HepG2 (cell line): ENCODE data around the gene C19orf18. TPM values are rescaled to one million over a fixed set of nuclear protein-coding genes. Genes with fewer than 3 reads are reported as not detected.
A peak's percentile ranks its signal among the peaks of the same experiment; 100 is the strongest.

ENCODE experiments used
- FOXP1 ChIP-seq, 2 experiments: fragments of 450-650 bp in 1 of 2; IDR thresholded peaks; 2 replicates each; pipeline ENCODE4 v1.6.1; 2017 to 2018; ENCODE audit warnings: antibody characterized with exemption in 1 of 2
- IRX3 ChIP-seq: sonication (generic); formaldehyde crosslinking; IDR thresholded peaks from 2 replicates; pipeline ENCODE4 v1.8.1; 2023; ENCODE audit warnings: mild to moderate bottlenecking, low read depth, missing genetic modification reagents, borderline replicate concordance
- NFKB2 ChIP-seq: sonication (generic); formaldehyde crosslinking; IDR thresholded peaks from 2 replicates; pipeline ENCODE4 v1.4.0; 2020; ENCODE audit warnings: missing genetic modification reagents, borderline replicate concordance
- NR2F6 ChIP-seq, 2 experiments: IDR thresholded peaks; 2 replicates each; pipeline ENCODE4 v1.6.1; 2016; ENCODE audit warnings: antibody characterized with exemption in 1 of 2, mild to moderate bottlenecking in 1 of 2
- PAX8 ChIP-seq: sonication (generic); formaldehyde crosslinking; IDR thresholded peaks from 2 replicates; pipeline ENCODE4 v1.8.0; 2022; ENCODE audit warnings: mild to moderate bottlenecking, missing genetic modification reagents, borderline replicate concordance
- PLRG1 ChIP-seq: fragments of 450-650 bp; conservative IDR thresholded peaks from 2 replicates; pipeline ENCODE4 v1.6.1; 2016
- RXRA ChIP-seq: sonication (generic); formaldehyde crosslinking; IDR thresholded peaks from 2 replicates; pipeline ENCODE4 v1.5.1; 2020; ENCODE audit warnings: missing genetic modification reagents
- SP1 ChIP-seq, 2 experiments: fragments of 450-650 bp in 1 of 2; sonication (generic) in 1 of 2; formaldehyde crosslinking in 1 of 2; IDR thresholded peaks; 2 replicates each; pipeline versions ENCODE4 v1.4.0 to v1.6.1; 2016 to 2020; ENCODE audit warnings: missing genetic modification reagents in 1 of 2
- TSC22D2 ChIP-seq: sonication (generic); formaldehyde crosslinking; IDR thresholded peaks from 2 replicates; pipeline ENCODE4 v1.5.1; 2020; ENCODE audit warnings: missing genetic modification reagents, mild to moderate bottlenecking, borderline replicate concordance
- ZFP37 ChIP-seq: sonication (generic); formaldehyde crosslinking; IDR thresholded peaks from 2 replicates; pipeline ENCODE4 v1.4.0; 2020; ENCODE audit warnings: missing genetic modification reagents, borderline replicate concordance
- ZFYVE20 ChIP-seq: sonication (generic); formaldehyde crosslinking; IDR thresholded peaks from 2 replicates; pipeline ENCODE4 v1.8.0; 2023; ENCODE audit warnings: low read depth, mild to moderate bottlenecking, moderate library complexity, missing genetic modification reagents, borderline replicate concordance
- ZMYM3 ChIP-seq: sonication (generic); formaldehyde crosslinking; IDR thresholded peaks from 2 replicates; pipeline ENCODE4 v1.5.1; 2020; ENCODE audit warnings: mild to moderate bottlenecking, missing genetic modification reagents
- ZNF17 ChIP-seq: sonication (generic); formaldehyde crosslinking; IDR thresholded peaks from 2 replicates; pipeline ENCODE4 v1.5.0; 2020; ENCODE audit warnings: mild to moderate bottlenecking, missing genetic modification reagents
- ZNF44 ChIP-seq: sonication (generic); formaldehyde crosslinking; IDR thresholded peaks from 2 replicates; pipeline ENCODE4 v1.5.1; 2020; ENCODE audit warnings: mild to moderate bottlenecking, missing genetic modification reagents
- ZNF496 ChIP-seq: sonication (generic); formaldehyde crosslinking; IDR thresholded peaks from 2 replicates; pipeline ENCODE4 v1.8.1; 2023; ENCODE audit warnings: mild to moderate bottlenecking, moderate library complexity, missing genetic modification reagents; ENCODE audit not compliant: insufficient replicate concordance
- ZNF746 ChIP-seq: sonication (generic); formaldehyde crosslinking; IDR thresholded peaks from 2 replicates; pipeline ENCODE4 v1.8.0; 2022; ENCODE audit warnings: mild to moderate bottlenecking, missing genetic modification reagents
- ZNF883 ChIP-seq: sonication (generic); formaldehyde crosslinking; IDR thresholded peaks from 2 replicates; pipeline ENCODE4 v1.5.1; 2020; ENCODE audit warnings: mild to moderate bottlenecking, missing genetic modification reagents; ENCODE audit errors: not compliant biosample characterization
- polyA plus RNA-seq, 8 experiments: library from polyadenylated mRNA; depleted of rRNA in 3 of 8; stranded (reverse) in 7 of 8; unstranded in 1 of 8; fragments of >200 nt; fragmentation: Illumina TruSeq in 4 of 8; extraction: Trizol in 4 of 8; gene quantifications; 2 replicates each; pipeline versions ENCODE4 v1.2.1 to v1.2.3, GENCODE V29; 2011 to 2016; ENCODE audit warnings: low read depth in 4 of 8, missing spikeins in 1 of 8, mixed read lengths in 1 of 8; ENCODE audit not compliant: insufficient read depth in 1 of 8
- total RNA-seq, 5 experiments: library from RNA; depleted of rRNA; stranded (reverse); fragments of >200 nt; fragmentation: Illumina TruSeq; extraction: Trizol; gene quantifications; 2 replicates each; pipeline ENCODE4 v1.2.3, GENCODE V29; 2016; ENCODE audit warnings: low read depth in 1 of 5
- TF ChIP-seq, protein P1 (sequence below): sonication (generic); formaldehyde crosslinking; IDR thresholded peaks from 2 replicates; pipeline ENCODE4 v1.5.0; 2020; ENCODE audit warnings: missing genetic modification reagents, mild to moderate bottlenecking, borderline replicate concordance
- TF ChIP-seq, protein P2 (sequence below): sonication (generic); formaldehyde crosslinking; IDR thresholded peaks from 2 replicates; pipeline ENCODE4 v1.5.1; 2020; ENCODE audit warnings: missing genetic modification reagents, mild to moderate bottlenecking, borderline replicate concordance
- TF ChIP-seq, protein P3 (sequence below): sonication (generic); formaldehyde crosslinking; IDR thresholded peaks from 2 replicates; pipeline ENCODE4 v1.5.1; 2020; ENCODE audit warnings: mild to moderate bottlenecking, missing genetic modification reagents, borderline replicate concordance

C19orf18 gene
- total and polyA plus RNA-seq, 2 of the 13 experiments (the other 11 are each of a cell fraction or from before 2014, with no cell fraction given): 0.38 to 0.55 TPM

DNA sequence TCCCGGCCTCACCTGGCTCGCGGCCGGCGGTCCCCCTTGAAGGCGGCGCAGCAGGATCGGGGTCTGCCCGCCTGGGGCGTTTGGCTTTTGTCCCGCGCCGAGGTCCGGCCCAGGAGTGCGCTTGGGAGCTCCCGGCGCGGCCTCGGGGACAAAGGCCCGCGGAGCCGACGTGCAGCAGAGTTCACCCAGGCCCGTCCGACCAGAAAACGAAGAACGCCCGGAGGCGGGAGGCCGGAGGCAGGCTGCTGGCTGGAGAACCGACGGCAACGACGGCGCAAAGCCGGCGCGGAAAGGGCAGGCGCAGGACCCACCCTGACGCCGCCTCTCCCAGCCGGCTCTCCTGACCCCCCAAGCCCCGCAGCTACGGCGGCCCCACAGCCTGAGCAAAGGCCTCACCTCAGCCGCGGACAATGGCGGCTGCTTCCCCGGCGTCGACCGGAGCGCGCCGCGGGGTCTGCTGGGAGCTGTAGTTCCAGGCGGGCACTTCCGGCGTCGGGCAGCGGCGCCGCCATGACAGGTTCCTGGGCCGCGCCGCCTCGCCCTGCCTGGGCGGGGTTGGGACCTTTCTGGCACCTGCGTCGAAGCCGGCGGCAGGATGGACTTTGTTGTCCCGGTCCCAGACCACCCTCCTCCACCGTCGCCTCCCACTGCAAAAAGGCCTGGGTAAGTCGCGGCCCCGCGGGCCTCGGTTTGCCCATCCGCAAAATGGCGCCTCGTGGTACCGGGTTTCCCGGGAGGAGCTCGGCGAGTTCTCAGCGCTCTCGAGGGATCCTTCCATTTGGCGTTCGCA is 28.2 kb upstream of the C19orf18 start, which contains the start of gene ZNF606 (continued):
- TF ChIP-seq, protein P1, sequence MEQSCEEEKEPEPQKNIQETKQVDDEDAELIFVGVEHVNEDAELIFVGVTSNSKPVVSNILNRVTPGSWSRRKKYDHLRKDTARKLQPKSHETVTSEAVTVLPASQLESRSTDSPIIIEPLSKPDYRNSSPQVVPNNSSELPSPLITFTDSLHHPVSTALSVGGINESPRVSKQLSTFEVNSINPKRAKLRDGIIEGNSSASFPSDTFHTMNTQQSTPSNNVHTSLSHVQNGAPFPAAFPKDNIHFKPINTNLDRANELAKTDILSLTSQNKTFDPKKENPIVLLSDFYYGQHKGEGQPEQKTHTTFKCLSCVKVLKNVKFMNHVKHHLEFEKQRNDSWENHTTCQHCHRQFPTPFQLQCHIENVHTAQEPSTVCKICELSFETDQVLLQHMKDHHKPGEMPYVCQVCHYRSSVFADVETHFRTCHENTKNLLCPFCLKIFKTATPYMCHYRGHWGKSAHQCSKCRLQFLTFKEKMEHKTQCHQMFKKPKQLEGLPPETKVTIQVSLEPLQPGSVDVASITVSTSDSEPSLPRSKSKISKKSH (CRISPR knock-in tag): no peak; the same call in 1 of the 2 replicates
- TF ChIP-seq ZNF496 (CRISPR knock-in tag) (no peak), ZFYVE20 (CRISPR knock-in tag) (no peak), NFKB2 (CRISPR knock-in tag) (peak; percentile 39; the same call in 1 of the 2 replicates), ZMYM3 (CRISPR knock-in tag) (peak; percentile 99), IRX3 (peak; percentile 61; the same call in 1 of the 2 replicates), FOXP1 (IDR thresholded peaks at IDR 0.05) (no peak), FOXP1 (CRISPR knock-in tag; IDR thresholded peaks at IDR 0.05) (no peak), ZNF883 (peak; percentile 45), ZNF17 (no peak), ZFP37 (CRISPR knock-in tag) (0 out of 2 replicates have a peak, but pooled peaks have one; percentile 40), ZNF746 (peak; percentile 18; the same call in 1 of the 2 replicates), ZNF44 (peak; percentile 72; the same call in 1 of the 2 replicates), TSC22D2 (CRISPR knock-in tag) (0 out of 2 replicates have a peak, but pooled peaks have one; percentile 68), RXRA (CRISPR knock-in tag) (peak; percentile 67; the same call in 1 of the 2 replicates), SP1 (IDR thresholded peaks at IDR 0.05) (no peak), SP1 (CRISPR knock-in tag; IDR thresholded peaks at IDR 0.05) (peak; percentile 41; the same call in 1 of the 2 replicates), NR2F6 (IDR thresholded peaks at IDR 0.05) (no peak), NR2F6 (CRISPR knock-in tag; IDR thresholded peaks at IDR 0.05) (peak; percentile 26; the same call in 1 of the 2 replicates), PLRG1 (no peak), PAX8 (0 out of 2 replicates have a peak, but pooled peaks have one; percentile 50)
- TF ChIP-seq, protein P2, sequence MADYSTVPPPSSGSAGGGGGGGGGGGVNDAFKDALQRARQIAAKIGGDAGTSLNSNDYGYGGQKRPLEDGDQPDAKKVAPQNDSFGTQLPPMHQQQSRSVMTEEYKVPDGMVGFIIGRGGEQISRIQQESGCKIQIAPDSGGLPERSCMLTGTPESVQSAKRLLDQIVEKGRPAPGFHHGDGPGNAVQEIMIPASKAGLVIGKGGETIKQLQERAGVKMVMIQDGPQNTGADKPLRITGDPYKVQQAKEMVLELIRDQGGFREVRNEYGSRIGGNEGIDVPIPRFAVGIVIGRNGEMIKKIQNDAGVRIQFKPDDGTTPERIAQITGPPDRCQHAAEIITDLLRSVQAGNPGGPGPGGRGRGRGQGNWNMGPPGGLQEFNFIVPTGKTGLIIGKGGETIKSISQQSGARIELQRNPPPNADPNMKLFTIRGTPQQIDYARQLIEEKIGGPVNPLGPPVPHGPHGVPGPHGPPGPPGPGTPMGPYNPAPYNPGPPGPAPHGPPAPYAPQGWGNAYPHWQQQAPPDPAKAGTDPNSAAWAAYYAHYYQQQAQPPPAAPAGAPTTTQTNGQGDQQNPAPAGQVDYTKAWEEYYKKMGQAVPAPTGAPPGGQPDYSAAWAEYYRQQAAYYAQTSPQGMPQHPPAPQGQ (CRISPR knock-in tag): no peak
- TF ChIP-seq, protein P3, sequence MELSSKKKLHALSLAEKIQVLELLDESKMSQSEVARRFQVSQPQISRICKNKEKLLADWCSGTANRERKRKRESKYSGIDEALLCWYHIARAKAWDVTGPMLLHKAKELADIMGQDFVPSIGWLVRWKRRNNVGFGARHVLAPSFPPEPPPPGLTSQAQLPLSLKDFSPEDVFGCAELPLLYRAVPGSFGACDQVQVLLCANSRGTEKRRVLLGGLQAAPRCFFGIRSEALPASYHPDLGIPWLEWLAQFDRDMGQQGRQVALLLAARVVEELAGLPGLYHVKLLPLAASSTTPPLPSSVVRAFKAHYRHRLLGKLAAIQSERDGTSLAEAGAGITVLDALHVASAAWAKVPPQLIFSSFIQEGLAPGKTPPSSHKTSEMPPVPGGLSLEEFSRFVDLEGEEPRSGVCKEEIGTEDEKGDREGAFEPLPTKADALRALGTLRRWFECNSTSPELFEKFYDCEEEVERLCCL (CRISPR knock-in tag): 0 out of 2 replicates have a peak, but pooled peaks have one; percentile 70
